ENCODE measurements around the gene EXOSC2.

DNA sequence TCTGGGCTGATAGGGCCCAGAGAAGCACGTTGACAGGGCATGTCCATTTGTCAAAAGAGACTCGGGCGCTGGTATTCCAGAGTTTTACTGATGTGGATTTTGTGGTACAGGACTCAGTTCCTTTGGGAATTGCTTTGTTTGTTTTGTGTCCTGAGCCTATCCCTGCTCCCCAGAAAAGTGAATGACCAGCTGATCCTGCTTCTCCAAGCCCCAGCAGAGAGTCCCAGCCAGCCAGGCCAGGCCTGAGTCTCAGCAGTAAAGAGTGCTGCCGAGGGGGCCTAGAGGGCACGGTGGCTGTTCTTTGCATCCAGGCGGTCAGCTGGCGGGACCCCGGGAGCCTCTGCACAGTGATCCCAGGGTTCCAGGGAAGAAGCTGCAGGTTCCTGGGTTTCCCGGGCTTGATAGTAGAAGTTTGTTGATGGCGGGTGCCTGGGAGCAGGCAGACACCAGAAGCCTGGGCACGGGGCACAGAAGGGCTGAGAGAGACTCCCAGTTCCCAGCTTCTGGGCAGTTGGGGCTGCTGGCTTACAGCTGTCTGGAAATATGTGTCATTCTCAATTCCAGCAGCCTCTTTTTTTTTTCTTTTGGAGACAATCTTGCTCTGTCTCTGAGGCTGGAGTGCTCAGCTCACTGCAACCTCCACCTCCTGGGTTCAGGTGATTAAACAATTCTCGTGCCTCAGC is 20.5 kb upstream of the EXOSC2 start:
- TF ChIP-seq, protein P1, sequence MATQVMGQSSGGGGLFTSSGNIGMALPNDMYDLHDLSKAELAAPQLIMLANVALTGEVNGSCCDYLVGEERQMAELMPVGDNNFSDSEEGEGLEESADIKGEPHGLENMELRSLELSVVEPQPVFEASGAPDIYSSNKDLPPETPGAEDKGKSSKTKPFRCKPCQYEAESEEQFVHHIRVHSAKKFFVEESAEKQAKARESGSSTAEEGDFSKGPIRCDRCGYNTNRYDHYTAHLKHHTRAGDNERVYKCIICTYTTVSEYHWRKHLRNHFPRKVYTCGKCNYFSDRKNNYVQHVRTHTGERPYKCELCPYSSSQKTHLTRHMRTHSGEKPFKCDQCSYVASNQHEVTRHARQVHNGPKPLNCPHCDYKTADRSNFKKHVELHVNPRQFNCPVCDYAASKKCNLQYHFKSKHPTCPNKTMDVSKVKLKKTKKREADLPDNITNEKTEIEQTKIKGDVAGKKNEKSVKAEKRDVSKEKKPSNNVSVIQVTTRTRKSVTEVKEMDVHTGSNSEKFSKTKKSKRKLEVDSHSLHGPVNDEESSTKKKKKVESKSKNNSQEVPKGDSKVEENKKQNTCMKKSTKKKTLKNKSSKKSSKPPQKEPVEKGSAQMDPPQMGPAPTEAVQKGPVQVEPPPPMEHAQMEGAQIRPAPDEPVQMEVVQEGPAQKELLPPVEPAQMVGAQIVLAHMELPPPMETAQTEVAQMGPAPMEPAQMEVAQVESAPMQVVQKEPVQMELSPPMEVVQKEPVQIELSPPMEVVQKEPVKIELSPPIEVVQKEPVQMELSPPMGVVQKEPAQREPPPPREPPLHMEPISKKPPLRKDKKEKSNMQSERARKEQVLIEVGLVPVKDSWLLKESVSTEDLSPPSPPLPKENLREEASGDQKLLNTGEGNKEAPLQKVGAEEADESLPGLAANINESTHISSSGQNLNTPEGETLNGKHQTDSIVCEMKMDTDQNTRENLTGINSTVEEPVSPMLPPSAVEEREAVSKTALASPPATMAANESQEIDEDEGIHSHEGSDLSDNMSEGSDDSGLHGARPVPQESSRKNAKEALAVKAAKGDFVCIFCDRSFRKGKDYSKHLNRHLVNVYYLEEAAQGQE (IDR thresholded peaks at IDR 0.05; ENCODE audit: borderline replicate concordance) = no peak
- TF ChIP-seq, protein P2, sequence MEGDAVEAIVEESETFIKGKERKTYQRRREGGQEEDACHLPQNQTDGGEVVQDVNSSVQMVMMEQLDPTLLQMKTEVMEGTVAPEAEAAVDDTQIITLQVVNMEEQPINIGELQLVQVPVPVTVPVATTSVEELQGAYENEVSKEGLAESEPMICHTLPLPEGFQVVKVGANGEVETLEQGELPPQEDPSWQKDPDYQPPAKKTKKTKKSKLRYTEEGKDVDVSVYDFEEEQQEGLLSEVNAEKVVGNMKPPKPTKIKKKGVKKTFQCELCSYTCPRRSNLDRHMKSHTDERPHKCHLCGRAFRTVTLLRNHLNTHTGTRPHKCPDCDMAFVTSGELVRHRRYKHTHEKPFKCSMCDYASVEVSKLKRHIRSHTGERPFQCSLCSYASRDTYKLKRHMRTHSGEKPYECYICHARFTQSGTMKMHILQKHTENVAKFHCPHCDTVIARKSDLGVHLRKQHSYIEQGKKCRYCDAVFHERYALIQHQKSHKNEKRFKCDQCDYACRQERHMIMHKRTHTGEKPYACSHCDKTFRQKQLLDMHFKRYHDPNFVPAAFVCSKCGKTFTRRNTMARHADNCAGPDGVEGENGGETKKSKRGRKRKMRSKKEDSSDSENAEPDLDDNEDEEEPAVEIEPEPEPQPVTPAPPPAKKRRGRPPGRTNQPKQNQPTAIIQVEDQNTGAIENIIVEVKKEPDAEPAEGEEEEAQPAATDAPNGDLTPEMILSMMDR (IDR thresholded peaks at IDR 0.05; ENCODE audit: poor library complexity, severe bottlenecking) = no peak
- TF ChIP-seq POLR2AphosphoS5 (IDR thresholded peaks at IDR 0.05) = no peak
- TF ChIP-seq RAD21 (conservative IDR thresholded peaks at IDR 0.05) = no peak
- no peak for TF ChIP-seq TAF1 (IDR thresholded peaks at IDR 0.05; ENCODE audit: low read depth)
- TF ChIP-seq EZH2 (IDR thresholded peaks at IDR 0.05; ENCODE audit: borderline replicate concordance, insufficient read depth, low read length, poor library complexity, severe bottlenecking) = no peak
- TF ChIP-seq MXI1 (conservative IDR thresholded peaks at IDR 0.05; ENCODE audit: poor library complexity, severe bottlenecking) = no peak
